Mucosa of gallbladder (tissue), 1 donor: ENCODE data around the gene CCDC85B. TPM values are rescaled to one million over a fixed set of nuclear protein-coding genes. Genes with fewer than 3 reads are reported as not detected.
A peak's percentile ranks its signal among the peaks of the same experiment; 100 is the strongest.

Experiments used
- DNase-seq: peaks from one replicate; pipeline ENCODE4 v3.0.0-alpha.2; 2020; ENCODE audit warnings: low spot score
- total RNA-seq: library from RNA; stranded (reverse); gene quantifications from one replicate; pipeline ENCODE4 v1.2.1, GENCODE V29; 2021
- donor health status: DM: no; HTN: no; CAD: no.

The CCDC85B gene
- total RNA-seq, 1 donor from 2014 or later, result 28.3 TPM

GRCh38 chr11:65911682-65912568 is 21.5 kb downstream of the CCDC85B start:
- no peak for DNase-seq

GRCh38 chr11:65912845-65913244 is 22.4 kb downstream of the CCDC85B start:
- no peak for DNase-seq

- no peak for DNase-seq
These were observed 24.8 kb downstream of the CCDC85B start for GRCh38 chr11:65915101-65915820.

- DNase-seq, result peak; percentile 72
These were observed 25.4 kb downstream of the CCDC85B start for GRCh38 chr11:65915821-65916251.

GRCh38 chr11:65916391-65916790 is 25.9 kb downstream of the CCDC85B start:
- DNase-seq, result no peak

GRCh38 chr11:65917077-65917433 is 26.6 kb downstream of the CCDC85B start:
- no peak for DNase-seq

- DNase-seq, result no peak
These were observed 27.1 kb downstream of the CCDC85B start for GRCh38 chr11:65917434-65918210.

GRCh38 chr11:65918211-65919140 is 28.0 kb downstream of the CCDC85B start, which contains the start of gene C11orf68:
TSS of gene C11orf68 (minus strand) at chr11:65919062. CDS start at chr11:65919031, 31 bp downstream.
- no peak for DNase-seq

GRCh38 chr11:65919141-65919572 is 28.7 kb downstream of the CCDC85B start, which contains the start of gene DRAP1:
TSS of gene DRAP1 (plus strand) at chr11:65919426. CDS start at chr11:65919502, 76 bp downstream.
- DNase-seq, result peak; percentile 99

GRCh38 chr11:65919573-65920371 is 29.3 kb downstream of the CCDC85B start:
- peak; percentile 39 for DNase-seq

GRCh38 chr11:65920372-65920802 is 29.9 kb downstream of the CCDC85B start:
- no peak for DNase-seq

- DNase-seq, result no peak
These were observed 30.6 kb downstream of the CCDC85B start for GRCh38 chr11:65921033-65921555.

- DNase-seq, result no peak
These were observed 31.4 kb downstream of the CCDC85B start for GRCh38 chr11:65921876-65922275.

- no peak for DNase-seq
These were observed 32.1 kb downstream of the CCDC85B start for GRCh38 chr11:65922565-65922964.

- DNase-seq, result no peak
These were observed 34.9 kb downstream of the CCDC85B start for GRCh38 chr11:65925397-65925796.

- peak; percentile 32 for DNase-seq
These were observed 37.5 kb downstream of the CCDC85B start for GRCh38 chr11:65927904-65928397.

- DNase-seq, result no peak
These were observed 38.2 kb downstream of the CCDC85B start for GRCh38 chr11:65928667-65929066.

GRCh38 chr11:65931773-65932557 is 41.5 kb downstream of the CCDC85B start:
- DNase-seq, result no peak

- no peak for DNase-seq
These were observed 42.1 kb downstream of the CCDC85B start for GRCh38 chr11:65932558-65932919.
